SU-DHL-6 (cell line): ENCODE measurements around the gene PRDM5.
A peak's percentile ranks its signal among the peaks of the same experiment; 100 is the strongest.
"Not testable (repeated sequence)": the region's sequence is repeated elsewhere in the genome, so short reads cannot be mapped to it uniquely, and the experiment has no call there.

Experiments used
- H2AFZ ChIP-seq: fragments of 200-600 bp; sonication (generic); 2 replicates; pipeline ENCODE4 v1.6.1; 2014; ENCODE audit warnings: low read depth, mild to moderate bottlenecking, moderate library complexity, mixed read lengths, antibody characterized with exemption, low read length; ENCODE audit not compliant: severe bottlenecking
- H3F3A ChIP-seq: fragments of 200-600 bp; shearing (Covaris generic); 2 replicates; pipeline ENCODE4 v1.6.0; 2016; ENCODE audit warnings: antibody characterized with exemption, mild to moderate bottlenecking; ENCODE audit not compliant: insufficient read depth
- H3K27ac ChIP-seq: fragments of 200-600 bp; sonication (generic); 2 replicates; pipeline ENCODE4 v1.5.1; 2016; ENCODE audit warnings: low read depth, mild to moderate bottlenecking, low read length, moderate library complexity, mixed read lengths
- H3K27me3 ChIP-seq: fragments of 200-600 bp; sonication (generic), shearing (Covaris generic); 2 replicates; pipeline ENCODE4 v1.6.0; 2014; ENCODE audit warnings: mild to moderate bottlenecking, low read length
- H3K36me3 ChIP-seq: fragments of 200-600 bp; sonication (generic); 2 replicates; pipeline ENCODE4 v1.6.1; 2014; ENCODE audit warnings: mild to moderate bottlenecking, low read length, mixed read lengths
- H3K4me2 ChIP-seq: fragments of 300-600, 200-600 bp; shearing (Covaris generic), sonication (generic); 2 replicates; pipeline ENCODE4 v1.6.0; 2014; ENCODE audit warnings: low read length, low read depth, mild to moderate bottlenecking; ENCODE audit not compliant: poor library complexity, severe bottlenecking
- H3K4me3 ChIP-seq: fragments of 200-600 bp; sonication (generic); 2 replicates; pipeline ENCODE4 v1.5.1; 2014; ENCODE audit warnings: antibody characterized with exemption, low read length, mild to moderate bottlenecking, mixed read lengths; ENCODE audit not compliant: insufficient read depth, poor library complexity, severe bottlenecking
- H3K79me2 ChIP-seq: fragments of 200-600 bp; sonication (generic); 2 replicates; pipeline ENCODE4 v1.6.1; 2014; ENCODE audit warnings: mild to moderate bottlenecking, low read length, moderate library complexity; ENCODE audit not compliant: insufficient read depth
- H3K9ac ChIP-seq: fragments of 200-600 bp; sonication (generic); 2 replicates; pipeline ENCODE4 v1.7.0; 2014; ENCODE audit warnings: mild to moderate bottlenecking, low read length
- H3K9me2 ChIP-seq: fragments of 200-600 bp; sonication (generic); replicated peaks from 2 replicates; pipeline ENCODE4 v1.6.1; 2014; ENCODE audit warnings: low read length; ENCODE audit not compliant: insufficient read depth
- H3K9me3 ChIP-seq: fragments of 200-600 bp; sonication (generic); 2 replicates; pipeline ENCODE4 v1.6.1; 2014; ENCODE audit warnings: low read length, mixed read lengths; ENCODE audit not compliant: insufficient read depth
- H4K20me1 ChIP-seq: fragments of 200-600 bp; sonication (generic); 2 replicates; pipeline ENCODE4 v1.6.1; 2014; ENCODE audit warnings: low read depth, mild to moderate bottlenecking, antibody characterized with exemption, low read length, moderate library complexity, mixed read lengths
- CTCF ChIP-seq: fragments of 200-600 bp; sonication (generic); IDR thresholded peaks from one replicate; pipeline ENCODE4 v1.5.1; 2017; ENCODE audit warnings: antibody characterized with exemption, mild to moderate bottlenecking, low read length, moderate library complexity; ENCODE audit not compliant: insufficient read depth, poor library complexity, severe bottlenecking
- EZH2phosphoT487 ChIP-seq: fragments of 200-600 bp; sonication (generic), shearing (Covaris generic); conservative IDR thresholded peaks from 2 replicates; pipeline ENCODE4 v1.6.1; 2018; ENCODE audit warnings: mild to moderate bottlenecking, antibody characterized with exemption, low read length, moderate library complexity, mixed read lengths

The PRDM5 gene

GRCh38 chr4:120753854-120754253, 168.7 kb downstream of the PRDM5 start:
- no peak overlapping the region for H3K4me2 ChIP-seq
- H3K9me3 ChIP-seq: no peaks in the 10 kb centered on the region
- no peak overlapping the region for H3K9ac ChIP-seq
- H3K9me2 ChIP-seq: no peaks in the 10 kb centered on the region
- H3K79me2 ChIP-seq: no peaks in the 10 kb centered on the region
- no peak for TF ChIP-seq CTCF
- no peak for TF ChIP-seq EZH2phosphoT487
- no peaks in the 10 kb centered on the region for H4K20me1 ChIP-seq
- H2AFZ ChIP-seq: no peak overlapping the region
- no peak overlapping the region for H3K4me3 ChIP-seq
- H3K36me3 ChIP-seq: no peaks in the 10 kb centered on the region
- no peak overlapping the region for H3K27ac ChIP-seq
- no peaks in the 10 kb centered on the region for H3F3A ChIP-seq
- H3K27me3 ChIP-seq: no peaks in the 10 kb centered on the region

GRCh38 chr4:120750152-120750525, 172.4 kb downstream of the PRDM5 start:
- Histone ChIP-seq H3K4me2 (peak overlapping the region; percentile 30), H3K9me3 (no peaks in the 10 kb centered on the region), H2AFZ (no peak overlapping the region), H3K4me3 (no peak overlapping the region), H3K9ac (no peak overlapping the region), H3F3A (no peaks in the 10 kb centered on the region), H3K9me2 (no peaks in the 10 kb centered on the region), H3K36me3 (no peaks in the 10 kb centered on the region), H3K79me2 (no peaks in the 10 kb centered on the region), H3K27ac (peak overlapping the region; percentile 58), H3K27me3 (no peaks in the 10 kb centered on the region), H4K20me1 (no peaks in the 10 kb centered on the region)
- TF ChIP-seq EZH2phosphoT487 (no peak), CTCF (no peak)

- Histone ChIP-seq H3K27ac (peak overlapping the region; percentile 58), H3K4me3 (no peak overlapping the region), H3K36me3 (no peaks in the 10 kb centered on the region), H3K9me2 (no peaks in the 10 kb centered on the region), H3K79me2 (no peaks in the 10 kb centered on the region), H3F3A (no peaks in the 10 kb centered on the region), H3K9me3 (no peaks in the 10 kb centered on the region), H3K9ac (no peak overlapping the region), H2AFZ (no peak overlapping the region), H3K27me3 (no peaks in the 10 kb centered on the region), H4K20me1 (no peaks in the 10 kb centered on the region), H3K4me2 (peak overlapping the region; percentile 41)
- TF ChIP-seq CTCF: no peak
- no peak for TF ChIP-seq EZH2phosphoT487
These were observed 172.9 kb downstream of the PRDM5 start for GRCh38 chr4:120749445-120750151.

- not testable (repeated sequence) for H3K79me2 ChIP-seq, H3K4me2 ChIP-seq, H2AFZ ChIP-seq, H3K9ac ChIP-seq, H3K9me2 ChIP-seq, H3K4me3 ChIP-seq, H3K27ac ChIP-seq, H3K36me3 ChIP-seq, H3K9me3 ChIP-seq, H3K27me3 ChIP-seq, H3F3A ChIP-seq, H4K20me1 ChIP-seq
These were observed 180.9 kb downstream of the PRDM5 start for GRCh38 chr4:120741636-120742035.
